HG03039 (cell line): ENCODE data around the gene DHH.

Experiments
- ATAC-seq: cut with Tn5 transposase; IDR thresholded peaks from one replicate; pipeline ENCODE4 v1.9.1; 2021; ENCODE audit warnings: mild to moderate bottlenecking, moderate library complexity; ENCODE audit not compliant: unreplicated experiment

Gene DHH

DNA sequence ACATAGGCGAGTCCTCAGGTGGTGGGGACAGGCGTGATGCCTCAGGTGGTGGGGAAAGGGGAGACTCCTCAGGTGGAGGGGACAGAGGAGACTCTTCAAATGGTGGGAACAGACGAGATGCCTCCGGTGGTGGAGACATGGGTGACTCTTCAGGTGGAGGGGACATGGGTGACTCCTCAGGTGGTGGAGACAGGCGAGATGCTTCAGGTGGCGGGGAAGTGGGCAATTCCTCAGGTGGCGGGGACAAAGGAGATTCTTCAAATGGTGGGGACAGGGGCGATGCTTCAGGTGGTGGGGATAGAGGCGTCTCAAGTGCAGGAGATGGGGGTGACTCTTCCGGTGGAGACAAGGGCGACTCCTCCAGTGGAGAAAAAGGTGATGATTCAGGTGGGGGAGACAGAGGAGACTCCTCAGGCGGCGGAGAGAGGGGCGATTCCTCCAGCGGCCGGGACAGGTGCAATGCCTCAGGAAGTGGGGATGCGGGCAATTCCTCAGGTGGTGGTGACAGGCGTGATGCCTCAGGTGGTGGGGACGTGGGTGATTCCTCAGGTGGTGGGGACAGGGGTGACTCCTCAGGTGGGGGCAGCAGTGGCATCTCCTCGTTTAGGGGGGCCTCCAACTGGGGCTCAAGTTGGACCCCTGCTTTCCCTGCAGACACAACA, 42.7 kb downstream of the DHH start:
- ATAC-seq, result no peak

DNA sequence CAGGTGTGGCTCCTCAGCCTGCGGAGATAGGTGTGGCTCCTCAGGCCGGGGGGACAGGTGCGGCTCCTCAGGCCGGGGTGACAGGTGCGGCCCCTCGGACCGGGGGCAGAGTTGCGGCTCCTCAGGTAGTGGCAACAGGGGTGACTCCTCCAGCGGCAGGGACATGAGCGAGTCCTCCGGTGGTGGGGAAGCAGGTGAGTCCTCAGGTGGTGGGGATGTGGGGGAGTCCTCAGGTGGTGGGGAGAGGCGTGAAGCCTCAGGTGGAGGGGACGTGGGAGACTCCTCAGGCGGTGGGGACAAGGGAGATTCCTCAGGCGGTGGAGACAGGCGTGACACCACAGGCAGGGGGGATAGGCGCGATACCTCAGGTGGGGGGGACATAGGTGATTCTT, 43.2 kb downstream of the DHH start:
- no peak for ATAC-seq

DNA sequence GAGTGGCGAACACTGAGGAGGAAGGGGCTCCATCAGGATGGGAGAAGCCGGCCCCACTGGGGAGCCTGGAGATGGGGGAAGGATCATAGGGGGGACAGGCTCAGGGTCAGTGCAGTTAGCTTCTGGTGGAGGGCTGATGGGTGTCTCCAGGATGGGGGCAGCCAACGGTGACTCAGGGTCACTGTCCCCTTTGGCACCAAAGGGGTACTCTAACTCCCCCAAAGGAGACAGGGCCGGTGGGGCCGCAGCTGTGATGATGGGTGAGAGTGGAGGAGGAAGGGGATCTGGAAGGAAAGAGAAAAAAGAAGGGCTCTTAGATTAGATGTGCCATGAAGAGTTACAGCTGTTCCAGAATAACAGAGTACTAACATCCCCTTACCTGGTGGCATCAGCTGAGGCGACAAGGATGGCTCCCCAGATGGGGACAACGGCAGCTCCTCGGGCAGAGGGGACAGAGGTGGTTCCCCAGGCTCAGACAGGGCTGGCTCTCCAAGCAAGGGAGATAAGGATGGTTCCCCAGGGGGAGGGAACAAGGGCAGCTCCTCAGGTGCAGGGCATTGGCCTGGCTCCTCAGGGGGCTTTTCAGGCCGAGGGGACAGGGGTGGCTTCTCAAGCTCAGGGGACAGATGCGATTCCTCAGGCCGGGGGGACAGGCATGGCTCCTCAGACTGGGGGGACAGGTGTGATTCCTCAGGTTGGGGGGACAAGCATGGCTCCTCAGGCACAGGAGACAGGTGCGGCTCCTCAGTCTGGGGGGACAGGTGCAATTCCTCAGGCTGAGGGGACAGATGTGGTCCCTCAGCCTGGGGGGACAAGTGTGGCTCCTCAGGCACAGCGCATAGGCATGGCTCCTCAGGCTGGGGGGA, 43.9 kb downstream of the DHH start:
- no peak for ATAC-seq

DNA sequence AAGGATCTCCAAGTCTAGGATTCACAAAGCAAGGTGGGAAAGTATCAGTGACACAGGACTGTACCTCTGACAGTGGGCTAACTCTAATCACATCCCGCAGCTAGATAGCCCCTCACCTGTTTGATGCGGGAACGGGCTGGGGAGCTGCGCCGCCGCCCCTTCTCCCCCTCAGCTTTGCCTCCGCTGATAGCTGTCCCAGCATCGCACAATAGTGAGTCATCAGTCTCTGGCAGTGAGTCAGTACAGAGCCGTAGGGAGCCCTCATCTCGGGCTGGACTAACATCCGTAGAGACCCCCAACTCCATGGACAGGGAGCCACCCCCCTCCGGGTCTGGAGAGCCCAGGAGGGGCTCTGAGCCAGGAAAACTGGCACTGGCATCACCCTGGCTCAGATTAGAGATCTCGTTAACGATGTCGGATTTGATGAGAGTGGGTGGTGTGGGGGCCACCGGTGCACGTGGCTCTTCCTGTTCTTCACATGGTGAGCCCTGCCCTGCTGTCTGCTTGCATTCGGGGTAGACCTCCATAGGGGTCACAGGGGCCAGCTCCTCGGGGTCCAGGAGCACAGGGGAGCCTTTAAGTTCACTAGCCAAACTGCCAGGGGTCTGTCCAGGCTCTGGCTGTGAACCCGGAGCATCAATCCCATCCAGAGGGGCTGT, 44.9 kb downstream of the DHH start:
- ATAC-seq, result no peak

DNA sequence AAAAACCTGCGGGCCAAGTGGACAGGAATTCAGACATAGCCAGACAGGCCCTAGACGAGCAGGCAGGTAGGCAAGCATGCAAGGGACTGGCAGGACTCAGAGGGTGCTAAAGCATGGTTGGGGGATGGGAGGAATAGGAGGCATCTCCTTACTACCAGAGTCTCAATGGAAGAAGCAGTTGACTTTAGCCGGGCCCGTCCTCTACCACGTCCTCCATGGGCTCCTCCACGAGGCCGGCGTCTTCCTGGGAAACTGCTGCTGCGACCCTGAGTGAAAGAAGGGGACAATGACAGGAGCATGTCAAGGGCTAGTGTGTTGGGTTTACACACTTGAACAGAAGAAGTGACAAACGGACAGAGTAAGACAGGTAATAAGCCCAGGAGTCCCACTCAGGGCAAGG, 45.6 kb downstream of the DHH start:
- no peak for ATAC-seq

DNA sequence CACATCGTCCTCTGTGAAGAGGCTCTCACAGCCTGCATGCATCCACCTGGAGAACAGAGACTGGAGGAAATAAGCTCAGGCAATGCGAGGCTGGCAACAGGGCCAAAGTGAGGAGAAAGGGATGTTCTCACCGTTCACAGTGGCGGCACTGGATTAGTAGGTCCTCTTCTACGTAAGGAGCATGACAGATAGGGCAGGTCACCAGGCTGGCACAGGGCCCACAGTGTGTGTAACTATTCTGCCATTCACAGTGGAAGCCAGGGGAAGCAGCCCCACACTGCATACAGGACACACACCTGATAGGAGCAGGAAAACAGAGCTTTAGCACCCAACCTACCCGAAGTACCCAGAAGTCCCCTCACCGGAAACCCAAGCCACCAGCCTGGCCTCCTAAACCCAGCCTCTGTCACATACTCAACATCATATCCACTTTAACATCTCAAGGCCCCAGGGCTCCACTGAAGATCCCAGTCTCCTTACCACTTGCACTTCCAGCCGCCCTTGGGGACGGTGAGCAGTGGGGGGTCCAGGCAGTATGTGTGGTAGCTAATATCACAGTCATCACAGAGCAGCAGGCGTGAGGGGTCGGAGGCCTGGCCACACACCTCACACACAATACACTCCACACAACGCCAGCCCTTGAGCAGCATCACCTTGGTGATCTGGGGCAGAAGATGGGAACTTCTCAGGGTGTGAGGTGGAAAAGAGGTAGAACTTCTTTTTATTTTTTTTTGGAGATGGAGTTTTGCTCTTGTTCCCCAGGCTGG, 48.3 kb downstream of the DHH start:
- no peak for ATAC-seq

DNA sequence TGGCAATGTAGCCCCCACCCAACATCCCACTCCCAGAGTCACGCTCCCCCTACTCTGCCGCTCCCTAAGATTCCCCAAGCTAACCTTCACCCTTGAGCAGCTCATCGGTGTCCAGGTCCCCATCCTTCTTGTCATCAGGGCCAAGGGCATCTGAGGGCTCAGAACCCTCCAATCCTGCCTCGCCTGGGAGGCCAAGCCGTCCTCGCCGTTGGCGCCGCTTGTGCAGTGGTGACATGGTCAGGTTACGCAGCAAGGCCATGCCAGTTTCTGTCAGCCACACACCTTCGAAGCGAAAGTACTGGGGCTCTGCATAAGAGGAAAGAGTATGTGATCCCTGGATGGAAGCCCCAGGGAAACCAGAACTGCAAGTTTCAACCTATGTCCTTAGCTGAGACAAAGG, 49.9 kb downstream of the DHH start:
- ATAC-seq, result no peak

DNA sequence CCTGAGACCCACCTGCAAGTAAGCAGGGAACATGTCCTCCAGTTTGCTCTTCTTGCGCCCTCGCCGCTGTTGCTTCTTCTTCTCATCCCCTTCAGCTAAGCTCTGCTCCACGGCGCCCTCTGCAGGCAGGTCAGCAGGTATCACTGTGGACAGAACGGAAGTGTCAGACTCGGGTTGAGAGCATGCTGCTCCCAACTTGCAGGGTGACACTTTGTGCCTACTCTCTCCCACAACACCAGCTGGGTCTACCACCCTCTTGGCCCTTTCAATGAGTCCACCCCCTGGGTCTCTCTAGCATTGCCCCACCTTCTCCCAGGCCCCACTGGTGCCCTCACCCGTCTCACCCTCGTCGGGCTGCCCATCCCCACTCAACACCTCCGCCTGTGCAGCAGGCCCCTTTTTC, 50.7 kb downstream of the DHH start:
- ATAC-seq, result no peak

DNA sequence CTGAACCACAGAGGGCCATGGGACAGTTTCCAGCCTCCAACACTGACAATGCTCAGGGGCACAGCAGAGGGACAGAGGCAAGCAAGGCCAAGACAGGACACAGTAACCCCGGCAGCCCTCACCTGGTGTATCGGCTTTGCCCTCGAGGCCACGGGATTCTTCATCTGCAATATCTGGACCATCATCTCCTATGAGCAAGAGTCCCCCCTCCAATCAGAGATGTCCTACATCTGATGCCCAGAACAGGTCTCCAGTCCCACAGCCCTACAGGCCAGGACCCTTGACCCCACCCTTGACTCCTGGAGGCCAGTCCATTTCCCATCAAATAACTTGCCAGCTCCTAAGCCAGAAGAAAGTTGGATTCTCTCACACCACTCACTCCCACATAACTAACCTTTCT, 51.4 kb downstream of the DHH start:
- no peak for ATAC-seq

DNA sequence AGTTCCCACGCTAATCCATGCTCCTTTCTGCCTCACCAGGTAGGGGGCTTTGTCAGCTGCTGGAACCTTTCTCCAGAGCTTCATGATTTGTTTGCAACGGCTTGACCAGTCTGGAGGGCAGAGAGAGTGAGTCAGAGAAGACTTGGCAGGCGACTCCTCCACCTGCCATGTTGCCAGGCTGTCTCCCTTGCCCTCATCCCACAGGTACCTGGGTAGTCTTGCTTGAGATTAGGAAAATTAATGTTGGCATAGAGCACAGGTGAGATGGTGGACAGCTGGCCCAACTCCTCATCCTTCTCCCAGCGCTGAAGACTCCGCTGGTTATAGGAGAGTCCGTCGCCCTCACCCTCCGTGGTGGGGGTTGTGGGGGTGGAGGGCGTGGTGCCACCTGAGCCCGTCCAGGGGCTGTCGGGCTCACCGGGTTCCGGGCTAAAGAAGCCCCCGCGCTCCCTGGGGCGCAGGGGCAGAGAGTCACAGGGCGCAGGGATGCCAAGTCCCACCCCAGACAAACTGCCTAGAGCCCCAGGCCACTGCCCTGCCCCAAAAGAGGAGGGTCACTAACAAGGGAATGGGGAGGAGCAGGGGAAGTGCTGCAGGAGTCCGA, 52.6 kb downstream of the DHH start:
- ATAC-seq, result no peak

DNA sequence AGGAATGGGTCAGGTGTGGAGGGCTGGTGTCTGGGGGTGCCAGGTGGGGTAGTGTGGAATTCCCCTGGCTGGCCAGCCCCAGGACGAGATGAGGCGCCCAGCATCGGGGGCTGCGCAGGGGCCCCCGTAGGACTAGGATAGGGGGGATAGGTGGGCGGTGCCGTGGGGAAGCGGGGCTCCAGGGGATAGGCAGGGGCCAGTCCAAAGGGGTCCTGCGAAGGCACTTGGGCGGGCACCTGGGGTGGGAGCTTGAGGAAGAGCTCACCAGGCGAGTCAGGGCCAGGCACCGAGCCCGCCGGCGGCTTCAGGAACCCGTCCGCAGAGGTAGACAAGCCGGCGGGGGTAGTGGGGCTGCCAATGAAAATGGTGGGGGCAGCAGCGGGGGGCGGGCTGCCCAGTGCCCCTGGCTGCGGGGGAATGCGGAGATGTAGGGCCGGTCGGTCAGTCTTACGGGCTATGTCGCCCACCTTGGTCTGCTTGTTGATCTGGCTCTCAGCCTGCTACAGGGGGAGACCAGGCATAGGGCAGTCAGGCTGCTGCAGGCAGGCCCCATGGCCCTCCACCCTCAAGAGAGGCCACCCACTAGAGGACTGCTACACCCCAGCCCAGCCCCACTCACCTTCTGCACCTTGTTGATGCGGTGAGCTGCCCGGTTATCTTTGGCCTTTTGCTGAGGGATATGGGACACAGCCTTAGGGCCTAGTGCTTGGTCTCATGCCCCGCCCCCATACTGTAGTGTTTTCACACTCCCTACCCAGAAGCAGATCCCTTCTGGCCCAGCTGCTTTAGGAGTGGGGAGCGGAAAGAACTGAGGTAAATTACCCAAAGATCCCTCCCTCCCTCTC, 53.3 kb downstream of the DHH start:
- no peak for ATAC-seq

DNA sequence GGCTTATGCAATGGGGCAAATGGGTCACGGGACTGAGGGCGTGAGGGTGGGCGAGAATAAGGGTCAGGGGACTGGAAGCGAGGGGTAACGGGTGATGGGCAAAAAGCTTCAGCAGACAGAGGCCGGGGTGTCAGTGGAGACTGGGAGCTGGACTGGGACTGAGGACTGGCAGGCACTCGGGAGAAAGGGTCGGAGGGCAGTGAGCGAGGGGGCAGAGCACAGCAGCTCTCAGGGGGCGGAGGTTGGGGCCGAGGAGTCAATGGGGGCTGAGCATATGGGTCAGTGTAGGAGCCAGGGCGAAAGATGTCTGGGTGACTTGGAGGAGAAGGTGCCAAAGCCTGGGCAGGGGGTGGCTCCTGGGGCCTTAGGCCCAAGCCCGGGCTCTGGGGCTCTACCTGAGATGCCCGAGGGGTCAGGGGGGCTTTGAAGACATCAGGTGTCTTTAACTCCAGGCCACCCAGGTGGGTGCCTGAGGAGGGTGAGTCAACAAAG, 54.2 kb downstream of the DHH start:
- no peak for ATAC-seq

DNA sequence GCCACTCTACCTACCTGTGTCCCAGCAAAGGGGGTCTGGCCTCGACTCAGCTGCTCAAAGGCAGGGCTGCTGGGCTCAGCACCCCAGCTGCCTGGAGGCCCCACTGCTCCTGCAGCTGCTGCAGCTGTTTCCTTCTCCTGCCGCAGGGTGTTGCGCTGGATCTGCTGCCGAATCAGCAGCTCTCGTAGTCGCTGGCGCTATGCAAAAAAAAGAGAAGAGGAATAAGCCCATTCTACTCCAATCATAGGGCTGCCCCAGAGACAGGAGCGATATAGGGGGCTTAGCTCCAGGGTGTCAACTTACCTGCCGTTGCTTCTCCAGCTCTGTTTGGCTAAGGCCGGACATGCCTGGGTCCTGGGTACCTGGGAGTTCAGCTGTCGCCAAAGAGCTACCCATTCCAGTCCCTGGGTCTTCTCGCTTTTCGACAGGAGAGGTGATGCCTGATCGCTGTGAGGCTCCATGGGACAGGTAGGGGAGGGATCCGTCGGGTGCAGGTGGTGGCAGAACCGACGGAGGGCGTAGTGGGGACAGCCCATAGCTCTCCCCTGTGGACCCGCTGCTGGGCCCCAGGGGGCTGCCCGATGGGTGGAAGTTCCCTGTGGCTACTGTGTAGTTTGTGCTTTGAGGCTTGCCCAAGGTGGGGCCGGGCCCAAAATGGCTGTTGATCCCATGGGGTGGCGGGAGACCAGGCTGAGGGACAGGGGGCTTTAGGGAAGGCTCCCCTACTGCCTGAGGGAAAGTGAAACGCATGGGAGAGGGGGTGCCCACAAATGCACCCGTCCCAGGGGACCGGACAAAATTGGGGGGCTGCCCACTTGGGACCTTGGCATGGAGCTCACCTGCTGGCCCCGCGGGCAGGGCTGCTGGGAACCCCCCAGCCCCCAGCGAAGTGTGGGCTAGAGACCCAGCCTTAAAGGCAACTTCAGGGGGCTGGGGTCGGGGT, 54.9 kb downstream of the DHH start:
- ATAC-seq, result no peak

DNA sequence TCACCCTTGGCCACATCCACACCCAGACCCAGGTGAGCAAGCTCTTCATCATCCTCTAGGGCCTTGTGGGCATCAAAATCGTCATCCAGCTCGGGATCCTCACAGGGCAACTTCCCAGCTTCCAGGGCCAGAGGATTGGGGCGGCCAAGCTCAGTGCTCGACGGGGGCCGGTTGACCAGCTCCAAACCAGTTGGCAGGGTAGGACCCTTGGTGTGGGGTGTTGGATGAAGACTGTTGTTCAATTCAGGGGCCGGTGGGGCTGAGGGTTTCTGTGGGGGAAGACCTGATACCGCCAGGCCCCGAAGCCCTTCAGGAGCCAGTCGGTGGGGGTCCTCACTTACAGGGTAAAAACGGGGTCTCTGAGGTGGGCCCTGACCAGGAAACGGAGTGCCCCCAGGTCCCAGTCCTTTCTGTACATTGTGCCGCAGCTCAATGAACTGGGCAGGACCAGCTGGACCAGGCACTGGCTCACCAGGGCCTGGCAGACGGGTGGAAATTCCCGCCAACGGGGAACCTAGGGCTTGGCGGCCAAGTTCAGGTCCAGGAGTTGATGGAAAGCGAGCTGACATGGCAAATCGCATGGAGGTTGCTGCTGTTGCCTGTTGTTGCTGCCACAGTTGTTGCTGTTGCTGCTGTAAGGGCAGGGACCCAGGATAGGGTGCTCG, 56.2 kb downstream of the DHH start:
- ATAC-seq, result no peak

DNA sequence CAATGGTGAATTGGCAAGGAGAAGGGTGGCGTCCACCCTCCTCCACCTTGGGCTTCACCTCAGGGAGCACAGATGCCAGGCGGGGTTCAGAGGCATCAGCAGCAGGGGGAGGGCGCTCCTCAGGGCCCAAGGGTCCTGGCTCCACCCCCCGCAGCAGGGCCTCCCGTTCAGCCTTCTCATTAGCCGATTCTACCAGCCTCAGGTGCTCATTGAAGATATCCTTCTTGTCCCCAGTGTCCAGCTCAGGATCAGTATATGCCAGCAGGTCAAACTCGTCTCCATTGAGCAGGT, 56.7 kb downstream of the DHH start:
- no peak for ATAC-seq

DNA sequence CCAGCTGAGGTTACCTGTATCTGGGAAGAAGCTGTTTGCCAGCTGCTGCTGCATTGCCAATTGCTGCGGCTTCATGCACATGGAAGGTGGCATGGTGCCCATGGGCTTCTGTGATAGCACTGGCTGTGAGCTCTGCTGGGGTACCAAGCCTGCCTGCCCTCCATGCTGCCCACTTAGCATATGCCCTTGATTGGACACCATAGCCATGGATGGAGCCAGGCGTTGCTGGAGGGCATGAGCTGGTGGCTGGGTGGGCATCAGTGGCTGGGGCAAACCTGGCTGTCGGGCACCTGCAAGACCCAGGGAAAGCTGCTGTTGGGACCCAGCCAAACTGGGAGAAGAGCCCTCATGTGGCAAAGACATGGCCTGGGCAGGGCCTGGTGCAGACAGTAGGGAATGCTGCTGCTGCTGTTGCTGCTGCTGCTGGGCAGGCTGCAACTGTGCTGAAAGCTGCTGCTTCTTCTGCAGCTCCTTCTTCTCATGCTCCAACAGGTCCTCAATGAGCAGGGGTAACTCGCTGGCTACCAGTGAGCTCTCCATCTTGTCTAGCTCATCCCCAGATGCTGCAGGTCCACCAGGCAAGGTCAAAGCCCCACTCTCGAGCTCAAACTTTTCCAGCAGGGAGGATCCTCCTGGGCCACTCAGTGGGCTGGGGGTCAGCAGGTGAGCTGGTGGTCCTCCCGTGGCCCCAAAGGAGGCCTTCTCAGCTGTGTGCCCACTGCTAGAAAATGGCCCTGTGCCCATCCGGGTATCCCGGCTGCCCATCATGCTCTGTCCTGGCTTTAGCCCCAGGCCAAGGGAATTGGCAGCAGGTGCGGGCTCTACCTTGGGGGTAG, 57.3 kb downstream of the DHH start:
- no peak for ATAC-seq
